HepG2 (cell line): ENCODE measurements around the gene CENPB. TPM values are rescaled to one million over a fixed set of nuclear protein-coding genes. Genes with fewer than 3 reads are reported as not detected.

ENCODE experiments used
- ATF2 ChIP-seq: sonication (generic); formaldehyde crosslinking; IDR thresholded peaks from 2 replicates; pipeline ENCODE4 v1.4.0; 2020; ENCODE audit warnings: missing genetic modification reagents
- BRF2 ChIP-seq: sonication (generic); formaldehyde crosslinking; IDR thresholded peaks from 2 replicates; pipeline ENCODE4 v1.8.1; 2022; ENCODE audit warnings: mild to moderate bottlenecking, missing genetic modification reagents
- DDIT3 ChIP-seq: sonication (generic); formaldehyde crosslinking; IDR thresholded peaks from 2 replicates; pipeline ENCODE4 v1.4.0; 2020; ENCODE audit warnings: mild to moderate bottlenecking, missing genetic modification reagents
- ETV5 ChIP-seq: IDR thresholded peaks from 2 replicates; pipeline ENCODE4 v1.6.1; 2018; ENCODE audit warnings: missing biosample characterization, missing genetic modification reagents, inconsistent platforms, borderline replicate concordance
- HES4 ChIP-seq: sonication (generic); formaldehyde crosslinking; IDR thresholded peaks from 2 replicates; pipeline ENCODE4 v1.9.0; 2021; ENCODE audit warnings: mild to moderate bottlenecking, missing genetic modification reagents, borderline replicate concordance
- IRF2 ChIP-seq: IDR thresholded peaks from 2 replicates; pipeline ENCODE4 v1.6.1; 2018; ENCODE audit warnings: missing genetic modification reagents, missing compliant biosample characterization
- KDM3A ChIP-seq: IDR thresholded peaks from 2 replicates; pipeline ENCODE4 v1.6.1; 2018; ENCODE audit warnings: low read depth, missing compliant biosample characterization
- MBNL3 ChIP-seq: fragments of 250-450 bp; sonication (Bioruptor Pico); conservative IDR thresholded peaks from 2 replicates; pipeline ENCODE4 v1.8.0; 2022; ENCODE audit warnings: mild to moderate bottlenecking, inconsistent platforms
- MTA3 ChIP-seq: sonication (generic); formaldehyde crosslinking; IDR thresholded peaks from 2 replicates; pipeline ENCODE4 v1.4.0; 2020; ENCODE audit warnings: missing genetic modification reagents
- SOX6 ChIP-seq, 2 experiments: fragments of 450-650 bp in 1 of 2; sonication (generic) in 1 of 2; formaldehyde crosslinking in 1 of 2; IDR thresholded peaks; 2 replicates each; pipeline versions ENCODE4 v1.4.0 to v1.6.1; 2017 to 2020; ENCODE audit warnings: antibody characterized with exemption in 1 of 2, mild to moderate bottlenecking in 1 of 2, missing genetic modification reagents in 1 of 2
- ZBTB3 ChIP-seq: sonication (generic); formaldehyde crosslinking; IDR thresholded peaks from 2 replicates; pipeline ENCODE4 v1.4.0; 2020; ENCODE audit warnings: low read depth, mild to moderate bottlenecking, moderate library complexity, missing genetic modification reagents, borderline replicate concordance
- ZFP91 ChIP-seq: sonication (generic); formaldehyde crosslinking; IDR thresholded peaks from 2 replicates; pipeline ENCODE4 v1.9.0; 2022; ENCODE audit warnings: missing genetic modification reagents, mild to moderate bottlenecking, borderline replicate concordance
- ZFX ChIP-seq: sonication (generic); formaldehyde crosslinking; IDR thresholded peaks from 2 replicates; pipeline ENCODE4 v1.4.0; 2020; ENCODE audit warnings: mild to moderate bottlenecking, low read depth, missing genetic modification reagents, moderate library complexity
- ZKSCAN1 ChIP-seq: fragments of 150-350 bp; IDR thresholded peaks from 2 replicates; pipeline ENCODE4 v1.6.1; 2014; ENCODE audit warnings: low read length
- ZNF609 ChIP-seq: sonication (generic); formaldehyde crosslinking; IDR thresholded peaks from 2 replicates; pipeline ENCODE4 v1.4.0; 2020; ENCODE audit warnings: mild to moderate bottlenecking, missing genetic modification reagents, borderline replicate concordance
- polyA plus RNA-seq, 8 experiments: library from polyadenylated mRNA; depleted of rRNA in 3 of 8; stranded (reverse) in 7 of 8; unstranded in 1 of 8; fragments of >200 nt; fragmentation: Illumina TruSeq in 4 of 8; extraction: Trizol in 4 of 8; gene quantifications; 2 replicates each; pipeline versions ENCODE4 v1.2.1 to v1.2.3, GENCODE V29; 2011 to 2016; ENCODE audit warnings: low read depth in 4 of 8, missing spikeins in 1 of 8, mixed read lengths in 1 of 8; ENCODE audit not compliant: insufficient read depth in 1 of 8
- total RNA-seq, 5 experiments: library from RNA; depleted of rRNA; stranded (reverse); fragments of >200 nt; fragmentation: Illumina TruSeq; extraction: Trizol; gene quantifications; 2 replicates each; pipeline ENCODE4 v1.2.3, GENCODE V29; 2016; ENCODE audit warnings: low read depth in 1 of 5

The CENPB gene
- total and polyA plus RNA-seq, 2 of the 13 experiments (the other 11 are each of a cell fraction or from before 2014, with no cell fraction given), result 10.4 to 54.5 TPM

- TF ChIP-seq ZFX (CRISPR knock-in tag) (no peak), ZKSCAN1 (no peak), IRF2 (peak; percentile 4; the same call in 1 of the 2 replicates), SOX6 (IDR thresholded peaks at IDR 0.05) (no peak), SOX6 (CRISPR knock-in tag; IDR thresholded peaks at IDR 0.05) (peak; percentile 39; the same call in 1 of the 2 replicates), ATF2 (CRISPR knock-in tag) (no peak), ZFP91 (CRISPR knock-in tag) (no peak), DDIT3 (CRISPR knock-in tag) (no peak), MBNL3 (CRISPR knock-in tag) (no peak), KDM3A (CRISPR knock-in tag) (0 out of 2 replicates have a peak, but pooled peaks have one; percentile 30), ZNF609 (CRISPR knock-in tag) (peak; percentile 40; the same call in 1 of the 2 replicates), BRF2 (no peak), ZBTB3 (no peak), ETV5 (CRISPR knock-in tag) (no peak), MTA3 (no peak), HES4 (CRISPR knock-in tag) (0 out of 2 replicates have a peak, but pooled peaks have one; percentile 28)
Observed at GRCh38 chr20:3798373-3798768, 11.8 kb upstream of the CENPB start (continued).
